ENCODE data around the gene COL6A1.

Gene COL6A1

GRCh38 chr21:46051379-46051770 lies 69.8 kb downstream of the COL6A1 start:
- no peak overlapping the region for H4K91ac ChIP-seq (ENCODE audit: low read depth, low read length)
- no peak overlapping the region for H3K4me2 ChIP-seq (ENCODE audit: low read length)
- H2AFZ ChIP-seq (ENCODE audit: insufficient read depth, low read length, poor library complexity) = no peak overlapping the region
- H3K27me3 ChIP-seq (ENCODE audit: insufficient read depth, low read length) = no peaks in the 10 kb centered on the region
- H3K4me1 ChIP-seq (ENCODE audit: control insufficient read depth in 1 of 2, insufficient read depth in 2 of 2, low read length in 2 of 2) = peaks cover 2 to 10% of the 10 kb centered on the region in 2 experiments
- H3K9me3 ChIP-seq (ENCODE audit: insufficient read depth, low read depth, low read length) = peaks cover 2% of the 10 kb centered on the region
- H3K79me1 ChIP-seq (ENCODE audit: low read length) = no peaks in the 10 kb centered on the region
- H2BK120ac ChIP-seq (ENCODE audit: insufficient read depth, low read length, poor library complexity) = no peak overlapping the region
- H3K36me3 ChIP-seq (ENCODE audit: control insufficient read depth in 1 of 2, insufficient read depth in 2 of 2, low read length in 2 of 2) = no peaks in the 10 kb centered on the region
- H3K14ac ChIP-seq (ENCODE audit: low read length) = no peak overlapping the region
- H4K8ac ChIP-seq (ENCODE audit: low read depth, low read length) = no peak overlapping the region
- no peak overlapping the region for H3K4ac ChIP-seq (ENCODE audit: low read depth, low read length)
- H2BK5ac ChIP-seq (ENCODE audit: low read depth, low read length, poor library complexity) = no peak overlapping the region
- no peak overlapping the region for H3K23ac ChIP-seq (ENCODE audit: low read length)
- H3K9ac ChIP-seq (ENCODE audit: low read length) = no peak overlapping the region
- no peak overlapping the region for H2BK12ac ChIP-seq (ENCODE audit: low read length)
- no peak overlapping the region for H3K27ac ChIP-seq (ENCODE audit: low read depth, low read length)
- no peak overlapping the region for H3K4me3 ChIP-seq (ENCODE audit: low read depth, low read length)
- no peaks in the 10 kb centered on the region for H3K79me2 ChIP-seq (ENCODE audit: control insufficient read depth, insufficient read depth, low read length, poor library complexity)
- no CpG with 5 or more reads among the region's 16 CpGs for WGBS (ENCODE audit: extremely low coverage, insufficient coverage, insufficient read length)
- no peak overlapping the region for H2AK5ac ChIP-seq (ENCODE audit: low read length)
- H3K18ac ChIP-seq (ENCODE audit: low read length) = no peak overlapping the region
- no peak overlapping the region for H4K12ac ChIP-seq (ENCODE audit: low read depth, low read length)
- no peak for DNase-seq

- Histone ChIP-seq H3K4me1 (ENCODE audit: control insufficient read depth in 1 of 2, insufficient read depth in 2 of 2, low read length in 2 of 2) (peaks cover 2 to 10% of the 10 kb centered on the region in 2 experiments), H3K79me2 (ENCODE audit: control insufficient read depth, insufficient read depth, low read length, poor library complexity) (no peaks in the 10 kb centered on the region), H3K27me3 (ENCODE audit: insufficient read depth, low read length) (no peaks in the 10 kb centered on the region), H3K4ac (ENCODE audit: low read depth, low read length) (no peak overlapping the region), H3K4me3 (ENCODE audit: low read depth, low read length) (no peak overlapping the region), H3K4me2 (ENCODE audit: low read length) (no peak overlapping the region), H2BK12ac (ENCODE audit: low read length) (no peak overlapping the region), H4K8ac (ENCODE audit: low read depth, low read length) (no peak overlapping the region), H3K79me1 (ENCODE audit: low read length) (no peaks in the 10 kb centered on the region), H2AFZ (ENCODE audit: insufficient read depth, low read length, poor library complexity) (no peak overlapping the region), H4K91ac (ENCODE audit: low read depth, low read length) (no peak overlapping the region), H3K36me3 (ENCODE audit: control insufficient read depth in 1 of 2, insufficient read depth in 2 of 2, low read length in 2 of 2) (no peaks in the 10 kb centered on the region), H2AK5ac (ENCODE audit: low read length) (no peak overlapping the region), H3K23ac (ENCODE audit: low read length) (no peak overlapping the region), H2BK5ac (ENCODE audit: low read depth, low read length, poor library complexity) (no peak overlapping the region), H3K18ac (ENCODE audit: low read length) (no peak overlapping the region), H3K9me3 (ENCODE audit: insufficient read depth, low read depth, low read length) (peaks cover 2% of the 10 kb centered on the region), H2BK120ac (ENCODE audit: insufficient read depth, low read length, poor library complexity) (no peak overlapping the region), H3K14ac (ENCODE audit: low read length) (no peak overlapping the region), H3K27ac (ENCODE audit: low read depth, low read length) (no peak overlapping the region), H4K12ac (ENCODE audit: low read depth, low read length) (no peak overlapping the region), H3K9ac (ENCODE audit: low read length) (no peak overlapping the region)
- WGBS (ENCODE audit: extremely low coverage, insufficient coverage, insufficient read length) = no CpG with 5 or more reads among the region's 33 CpGs
- no peak for DNase-seq
These were observed 70.5 kb downstream of the COL6A1 start for GRCh38 chr21:46051821-46052675.

GRCh38 chr21:46052703-46053651 lies 71.4 kb downstream of the COL6A1 start:
- Histone ChIP-seq H4K91ac (ENCODE audit: low read depth, low read length) (no peak overlapping the region), H3K4ac (ENCODE audit: low read depth, low read length) (no peak overlapping the region), H3K4me2 (ENCODE audit: low read length) (no peak overlapping the region), H3K36me3 (ENCODE audit: control insufficient read depth in 1 of 2, insufficient read depth in 2 of 2, low read length in 2 of 2) (no peaks in the 10 kb centered on the region), H3K23ac (ENCODE audit: low read length) (no peak overlapping the region), H3K9me3 (ENCODE audit: insufficient read depth, low read depth, low read length) (peaks cover 2% of the 10 kb centered on the region), H3K18ac (ENCODE audit: low read length) (no peak overlapping the region), H3K79me2 (ENCODE audit: control insufficient read depth, insufficient read depth, low read length, poor library complexity) (no peaks in the 10 kb centered on the region), H2BK120ac (ENCODE audit: insufficient read depth, low read length, poor library complexity) (no peak overlapping the region), H3K14ac (ENCODE audit: low read length) (no peak overlapping the region), H3K27ac (ENCODE audit: low read depth, low read length) (no peak overlapping the region), H3K9ac (ENCODE audit: low read length) (no peak overlapping the region), H2BK12ac (ENCODE audit: low read length) (no peak overlapping the region), H3K27me3 (ENCODE audit: insufficient read depth, low read length) (no peaks in the 10 kb centered on the region), H3K4me1 (ENCODE audit: control insufficient read depth in 1 of 2, insufficient read depth in 2 of 2, low read length in 2 of 2) (peaks cover 2 to 10% of the 10 kb centered on the region in 2 experiments), H2AK5ac (ENCODE audit: low read length) (no peak overlapping the region), H2BK5ac (ENCODE audit: low read depth, low read length, poor library complexity) (no peak overlapping the region), H4K12ac (ENCODE audit: low read depth, low read length) (no peak overlapping the region), H3K79me1 (ENCODE audit: low read length) (no peaks in the 10 kb centered on the region), H2AFZ (ENCODE audit: insufficient read depth, low read length, poor library complexity) (no peak overlapping the region), H3K4me3 (ENCODE audit: low read depth, low read length) (no peak overlapping the region), H4K8ac (ENCODE audit: low read depth, low read length) (no peak overlapping the region)
- no CpG with 5 or more reads among the region's 31 CpGs for WGBS (ENCODE audit: extremely low coverage, insufficient coverage, insufficient read length)
- peak; percentile 63 to 70 for DNase-seq

GRCh38 chr21:46054031-46054430 lies 72.5 kb downstream of the COL6A1 start:
- Histone ChIP-seq H3K18ac (ENCODE audit: low read length) (no peak overlapping the region), H3K4me3 (ENCODE audit: low read depth, low read length) (no peak overlapping the region), H2BK5ac (ENCODE audit: low read depth, low read length, poor library complexity) (no peak overlapping the region), H3K23ac (ENCODE audit: low read length) (no peak overlapping the region), H3K79me1 (ENCODE audit: low read length) (no peaks in the 10 kb centered on the region), H3K9ac (ENCODE audit: low read length) (no peak overlapping the region), H3K79me2 (ENCODE audit: control insufficient read depth, insufficient read depth, low read length, poor library complexity) (no peaks in the 10 kb centered on the region), H2AFZ (ENCODE audit: insufficient read depth, low read length, poor library complexity) (no peak overlapping the region), H3K4me1 (ENCODE audit: control insufficient read depth in 1 of 2, insufficient read depth in 2 of 2, low read length in 2 of 2) (peaks cover 0 to 8% of the 10 kb centered on the region in 2 experiments), H2BK120ac (ENCODE audit: insufficient read depth, low read length, poor library complexity) (no peak overlapping the region), H2AK5ac (ENCODE audit: low read length) (no peak overlapping the region), H4K12ac (ENCODE audit: low read depth, low read length) (no peak overlapping the region), H3K27ac (ENCODE audit: low read depth, low read length) (no peak overlapping the region), H3K36me3 (ENCODE audit: control insufficient read depth in 1 of 2, insufficient read depth in 2 of 2, low read length in 2 of 2) (no peaks in the 10 kb centered on the region), H4K8ac (ENCODE audit: low read depth, low read length) (no peak overlapping the region), H4K91ac (ENCODE audit: low read depth, low read length) (no peak overlapping the region), H2BK12ac (ENCODE audit: low read length) (no peak overlapping the region), H3K4me2 (ENCODE audit: low read length) (no peak overlapping the region), H3K9me3 (ENCODE audit: insufficient read depth, low read depth, low read length) (peaks cover 10% of the 10 kb centered on the region), H3K14ac (ENCODE audit: low read length) (no peak overlapping the region), H3K27me3 (ENCODE audit: insufficient read depth, low read length) (no peaks in the 10 kb centered on the region), H3K4ac (ENCODE audit: low read depth, low read length) (no peak overlapping the region)
- no peak for DNase-seq
- WGBS (ENCODE audit: extremely low coverage, insufficient coverage, insufficient read length) = no CpG with 5 or more reads among the region's 10 CpGs

All from trophoblast cell (in vitro differentiated cells and primary cell).